Measurements from ENCODE around the gene GNA14.

Gene GNA14

DNA sequence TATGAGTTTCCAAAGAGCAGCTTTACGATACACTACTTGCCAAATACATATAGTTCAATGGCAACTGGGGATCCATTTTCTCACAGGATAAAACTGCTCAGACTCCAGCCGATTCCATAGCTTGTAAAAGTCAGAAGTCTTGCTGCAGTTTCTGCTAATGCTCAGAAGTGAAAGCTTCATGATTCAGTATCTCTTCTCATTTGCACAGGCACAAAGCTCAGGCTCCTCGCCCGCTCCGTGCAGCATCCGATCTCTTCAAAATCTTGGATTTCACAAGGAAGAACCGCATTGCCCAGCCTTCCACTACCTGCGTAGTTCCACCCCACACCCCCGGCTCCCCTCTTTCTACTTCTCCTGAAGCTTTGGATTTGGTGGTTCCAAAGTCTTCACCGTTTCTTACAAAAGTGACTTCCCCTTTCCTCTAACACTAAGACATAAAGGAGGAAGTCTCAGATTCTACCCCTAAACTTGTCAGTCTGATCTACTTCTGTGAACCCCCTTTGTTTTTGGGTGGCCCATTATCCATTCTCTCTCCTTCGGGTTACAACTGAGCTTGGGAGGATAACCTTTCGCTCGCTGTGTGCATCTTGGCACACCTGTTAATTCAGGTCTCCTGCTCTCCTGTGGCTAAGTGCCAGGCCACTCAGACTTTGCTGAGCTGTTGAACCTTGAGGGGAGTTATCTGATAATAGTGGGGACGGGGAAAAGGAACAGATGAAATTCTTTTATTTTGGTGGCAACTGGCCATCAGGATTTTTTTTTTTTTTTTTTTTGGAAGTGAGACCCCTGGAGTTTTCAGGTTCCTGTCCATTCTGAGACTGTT lies 194.1 kb downstream of the GNA14 start:
- no peak for TF ChIP-seq GATA2 (IDR thresholded peaks at IDR 0.05; ENCODE audit: low read depth, low read length)
- TF ChIP-seq GATA3 (IDR thresholded peaks at IDR 0.05; ENCODE audit: low read depth, low read length), result no peak

DNA sequence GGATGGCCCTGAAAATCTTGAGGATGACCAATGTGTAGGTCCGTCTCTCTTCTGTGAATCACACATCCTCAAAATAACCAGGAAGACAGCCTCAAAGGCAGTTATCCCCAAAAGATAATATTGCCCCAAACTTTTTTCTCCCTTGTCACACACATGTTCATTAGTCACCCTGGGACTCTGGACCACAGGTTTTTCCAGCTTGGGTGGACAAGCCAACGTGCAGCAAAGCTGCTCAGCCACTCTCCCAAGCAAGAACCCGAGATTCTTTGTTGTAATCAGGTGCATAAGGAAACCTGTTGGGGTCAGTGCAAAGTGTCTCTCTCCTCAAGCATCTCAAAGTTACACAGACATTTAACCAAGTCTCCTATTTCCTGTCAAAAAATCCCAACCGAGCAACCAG lies 196.6 kb downstream of the GNA14 start:
- TF ChIP-seq GATA2 (IDR thresholded peaks at IDR 0.05; ENCODE audit: low read depth, low read length) (no peak), GATA3 (IDR thresholded peaks at IDR 0.05; ENCODE audit: low read depth, low read length) (no peak)

GRCh38 chr9:77450085-77450475 lies 198.0 kb downstream of the GNA14 start:
- TF ChIP-seq GATA2 (IDR thresholded peaks at IDR 0.05; ENCODE audit: low read depth, low read length) (no peak), GATA3 (IDR thresholded peaks at IDR 0.05; ENCODE audit: low read depth, low read length) (no peak)

DNA sequence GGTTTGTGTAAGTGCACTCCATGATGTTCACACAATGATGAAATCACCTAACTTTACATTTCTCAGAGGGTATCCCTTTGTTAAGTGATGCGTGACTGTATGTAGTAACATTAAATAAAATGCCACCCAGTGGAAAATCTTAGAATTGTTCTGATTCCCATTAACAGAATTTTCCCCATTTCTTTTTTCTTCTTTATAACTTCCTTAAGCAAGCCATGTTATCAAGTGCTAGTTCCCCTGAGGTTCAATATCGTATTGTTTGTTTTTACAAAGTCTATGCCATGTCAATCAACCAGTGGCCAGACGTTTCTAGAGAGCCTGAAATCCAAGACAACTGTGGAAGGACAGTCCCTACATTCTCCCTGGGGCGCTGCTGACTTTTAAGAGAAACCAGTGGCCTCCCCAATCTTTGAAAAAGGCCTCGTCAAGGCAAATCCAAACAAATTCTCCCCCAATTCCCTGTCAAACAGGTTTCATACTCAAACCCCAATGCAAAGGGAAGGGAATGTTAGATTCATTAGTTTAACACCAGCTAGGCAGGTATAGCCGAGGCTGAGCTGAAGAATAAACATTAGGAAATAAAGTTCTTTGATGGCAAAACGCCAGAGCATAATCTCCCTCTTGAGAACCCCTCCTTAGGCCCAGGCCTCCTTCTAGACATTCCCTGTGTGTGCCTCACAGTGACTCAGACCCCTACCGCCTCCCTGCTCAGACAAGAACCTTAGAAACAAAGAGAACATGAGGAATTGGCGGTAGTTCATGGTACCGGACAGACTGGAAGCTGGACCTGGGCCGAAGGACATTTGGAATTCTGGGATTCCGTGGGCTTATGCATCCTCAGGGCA lies 198.7 kb downstream of the GNA14 start:
- TF ChIP-seq GATA3 (IDR thresholded peaks at IDR 0.05; ENCODE audit: low read depth, low read length) (no peak), GATA2 (IDR thresholded peaks at IDR 0.05; ENCODE audit: low read depth, low read length) (no peak)

GRCh38 chr9:77447646-77448045 lies 200.5 kb downstream of the GNA14 start:
- no peak for TF ChIP-seq GATA3 (IDR thresholded peaks at IDR 0.05; ENCODE audit: low read depth, low read length)
- TF ChIP-seq GATA2 (IDR thresholded peaks at IDR 0.05; ENCODE audit: low read depth, low read length), result no peak

- no peak for TF ChIP-seq GATA2 (IDR thresholded peaks at IDR 0.05; ENCODE audit: low read depth, low read length)
- TF ChIP-seq GATA3 (IDR thresholded peaks at IDR 0.05; ENCODE audit: low read depth, low read length), result no peak
Measured at GRCh38 chr9:77442436-77442835, 205.7 kb downstream of the GNA14 start.

DNA sequence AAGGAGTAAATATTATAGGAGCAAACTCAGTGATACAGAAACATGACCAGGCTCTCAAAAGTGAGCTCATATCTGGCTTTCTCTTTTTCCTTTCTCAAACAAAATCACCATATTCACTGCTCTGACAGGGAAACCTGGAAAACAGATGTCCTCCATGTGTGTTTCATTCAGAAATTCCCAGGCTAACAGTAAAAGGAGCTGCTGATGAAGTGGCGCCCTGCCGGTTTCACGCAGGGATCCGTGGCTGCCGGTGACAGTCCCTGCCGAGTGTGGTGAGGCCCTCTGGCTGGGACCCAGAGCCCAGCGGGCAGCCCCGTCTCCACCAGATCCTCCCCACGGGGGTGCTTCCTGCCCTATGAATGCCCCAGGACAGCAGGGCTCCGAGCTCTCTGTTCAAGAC lies 208.1 kb downstream of the GNA14 start:
- TF ChIP-seq GATA3 (IDR thresholded peaks at IDR 0.05; ENCODE audit: low read depth, low read length) (no peak), GATA2 (IDR thresholded peaks at IDR 0.05; ENCODE audit: low read depth, low read length) (no peak)

DNA sequence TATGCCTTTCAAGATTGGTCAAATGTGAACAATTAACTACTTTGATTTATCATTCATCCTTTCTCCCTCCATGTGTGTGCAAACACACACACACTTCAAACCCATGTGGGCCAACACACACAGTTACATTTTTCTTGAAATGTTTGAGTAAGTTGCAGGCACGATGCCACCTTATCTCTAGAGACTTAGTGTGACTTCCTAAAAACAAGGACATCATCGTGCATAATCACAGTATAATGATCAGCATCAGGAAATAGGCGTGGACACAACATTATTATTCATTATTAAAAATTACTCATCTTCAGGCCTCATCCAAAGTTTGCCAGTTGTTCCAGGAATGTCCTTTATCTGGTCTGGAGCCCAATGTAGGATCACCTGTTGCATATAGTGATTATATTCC lies 209.5 kb downstream of the GNA14 start:
- no peak for TF ChIP-seq GATA2 (IDR thresholded peaks at IDR 0.05; ENCODE audit: low read depth, low read length)
- no peak for TF ChIP-seq GATA3 (IDR thresholded peaks at IDR 0.05; ENCODE audit: low read depth, low read length)

GRCh38 chr9:77435688-77436087 lies 212.4 kb downstream of the GNA14 start:
- TF ChIP-seq GATA3 (IDR thresholded peaks at IDR 0.05; ENCODE audit: low read depth, low read length), result no peak
- peak; percentile 35; the same call in 1 of the 2 replicates for TF ChIP-seq GATA2 (IDR thresholded peaks at IDR 0.05; ENCODE audit: low read depth, low read length)

DNA sequence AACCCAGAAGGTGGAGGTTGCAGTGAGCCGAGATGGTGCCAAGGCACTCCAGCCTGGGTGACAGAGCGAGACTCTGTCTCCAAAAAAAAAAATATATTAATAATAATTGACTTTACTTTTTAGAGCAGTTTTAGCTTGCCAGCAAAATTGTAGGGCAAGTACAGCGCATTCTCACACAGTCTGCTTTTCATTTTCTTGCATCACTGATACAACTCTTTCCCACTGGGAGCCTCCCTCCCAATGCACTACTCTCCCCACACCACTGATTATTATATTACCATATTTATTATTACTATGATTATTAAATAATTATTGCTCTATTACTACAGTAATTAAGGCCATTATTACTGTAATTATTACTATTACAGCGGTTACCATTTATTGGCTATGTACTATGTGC lies 212.8 kb downstream of the GNA14 start:
- TF ChIP-seq GATA3 (IDR thresholded peaks at IDR 0.05; ENCODE audit: low read depth, low read length), result no peak
- TF ChIP-seq GATA2 (IDR thresholded peaks at IDR 0.05; ENCODE audit: low read depth, low read length), result no peak

DNA sequence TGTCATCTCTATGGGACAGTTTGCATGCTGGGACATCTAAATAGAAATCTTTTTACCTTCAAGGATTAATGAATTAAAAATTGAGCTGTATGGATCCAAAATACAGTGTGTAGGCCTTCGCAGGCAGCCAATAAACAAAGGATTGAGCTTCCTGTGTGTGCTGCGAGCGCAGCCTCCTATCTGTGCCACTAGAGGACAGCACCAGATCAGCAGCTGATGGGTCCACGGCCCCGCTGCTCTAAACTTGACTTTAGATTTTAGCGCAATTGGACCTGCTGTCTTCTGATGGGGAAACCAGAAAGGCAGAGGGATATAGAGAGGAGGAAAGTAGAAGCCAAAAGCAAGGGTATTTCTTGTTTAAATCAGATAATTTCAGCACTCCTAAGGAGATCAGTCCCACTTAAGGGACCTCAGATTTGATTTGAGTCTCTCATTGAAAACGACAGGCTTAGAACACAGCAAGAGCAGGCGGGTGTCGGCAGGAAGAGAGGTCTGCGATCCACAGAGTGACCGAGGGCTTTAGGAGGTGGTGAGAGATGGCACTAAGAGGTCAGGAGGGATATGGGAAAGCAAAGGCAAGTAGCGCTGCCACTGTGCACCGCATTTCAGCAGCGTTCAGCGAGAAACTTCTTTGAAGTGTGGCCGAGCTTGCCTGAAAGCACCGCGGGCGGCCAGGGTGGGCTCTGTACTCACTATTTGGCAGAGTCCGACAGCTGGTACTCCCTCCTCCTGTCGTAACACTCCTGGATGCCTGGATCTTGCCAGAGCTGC lies 214.3 kb downstream of the GNA14 start:
- TF ChIP-seq GATA3 (IDR thresholded peaks at IDR 0.05; ENCODE audit: low read depth, low read length) (no peak), GATA2 (IDR thresholded peaks at IDR 0.05; ENCODE audit: low read depth, low read length) (no peak)

GRCh38 chr9:77432053-77432452 lies 216.1 kb downstream of the GNA14 start:
- TF ChIP-seq GATA2 (IDR thresholded peaks at IDR 0.05; ENCODE audit: low read depth, low read length), result no peak
- TF ChIP-seq GATA3 (IDR thresholded peaks at IDR 0.05; ENCODE audit: low read depth, low read length), result no peak

DNA sequence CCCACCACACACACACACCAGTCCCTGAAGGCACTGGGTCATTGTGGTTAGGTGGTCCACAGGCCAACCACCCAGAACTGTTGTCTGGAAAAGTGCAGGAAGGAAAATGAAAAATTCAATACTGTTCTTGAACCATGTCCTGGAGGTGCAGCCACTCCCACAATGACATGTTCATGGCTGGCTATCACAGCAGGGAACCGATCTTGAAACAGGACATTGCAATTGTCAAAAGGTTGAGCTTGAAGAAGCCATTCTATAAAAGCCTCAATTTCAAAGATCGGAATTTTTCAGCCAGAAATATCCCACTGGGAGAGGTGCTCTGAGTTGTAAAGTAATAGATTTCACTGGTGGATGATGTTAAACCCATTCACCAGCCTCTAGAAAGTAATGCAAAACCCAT lies 218.2 kb downstream of the GNA14 start:
- no peak for TF ChIP-seq GATA2 (IDR thresholded peaks at IDR 0.05; ENCODE audit: low read depth, low read length)
- TF ChIP-seq GATA3 (IDR thresholded peaks at IDR 0.05; ENCODE audit: low read depth, low read length), result no peak

Measured in SH-SY5Y (cell line).